ENCODE results near the gene WNK1.
"Not testable (repeated sequence)": the region's sequence is repeated elsewhere in the genome, so short reads cannot be mapped to it uniquely, and the experiment has no call there.

WNK1 gene

DNA sequence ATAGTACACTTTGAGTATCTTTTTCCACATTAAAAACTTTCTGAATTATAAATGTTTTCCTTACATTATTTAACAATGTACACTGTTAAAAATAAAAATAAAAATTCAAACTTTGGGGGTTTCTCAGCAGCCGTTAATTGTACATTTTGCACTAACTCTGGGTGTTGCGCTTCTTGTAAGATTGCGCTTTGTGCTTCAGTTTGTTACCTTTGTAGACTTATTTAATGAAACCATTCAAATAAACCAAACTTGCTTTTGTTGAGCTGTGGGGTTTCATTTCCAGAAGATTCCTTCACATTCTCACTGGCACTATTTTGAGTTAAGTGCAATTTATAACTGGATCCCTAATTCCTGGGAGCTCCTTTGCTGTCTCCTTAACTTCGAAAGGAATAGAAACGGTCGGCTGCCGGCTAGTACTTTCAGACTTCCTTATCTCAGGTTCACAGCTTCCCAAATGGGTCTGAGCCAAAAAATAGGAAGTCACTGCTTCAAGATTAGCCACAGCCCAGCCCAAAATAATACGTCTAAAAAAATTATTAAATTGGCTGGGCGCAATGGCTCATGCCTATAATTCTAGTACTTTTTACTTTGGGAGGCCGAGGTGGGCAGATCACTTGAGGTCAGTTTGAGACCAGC is 158.9 kb downstream of the WNK1 start:
- no peak for DNase-seq (ENCODE audit: low spot score)

DNA sequence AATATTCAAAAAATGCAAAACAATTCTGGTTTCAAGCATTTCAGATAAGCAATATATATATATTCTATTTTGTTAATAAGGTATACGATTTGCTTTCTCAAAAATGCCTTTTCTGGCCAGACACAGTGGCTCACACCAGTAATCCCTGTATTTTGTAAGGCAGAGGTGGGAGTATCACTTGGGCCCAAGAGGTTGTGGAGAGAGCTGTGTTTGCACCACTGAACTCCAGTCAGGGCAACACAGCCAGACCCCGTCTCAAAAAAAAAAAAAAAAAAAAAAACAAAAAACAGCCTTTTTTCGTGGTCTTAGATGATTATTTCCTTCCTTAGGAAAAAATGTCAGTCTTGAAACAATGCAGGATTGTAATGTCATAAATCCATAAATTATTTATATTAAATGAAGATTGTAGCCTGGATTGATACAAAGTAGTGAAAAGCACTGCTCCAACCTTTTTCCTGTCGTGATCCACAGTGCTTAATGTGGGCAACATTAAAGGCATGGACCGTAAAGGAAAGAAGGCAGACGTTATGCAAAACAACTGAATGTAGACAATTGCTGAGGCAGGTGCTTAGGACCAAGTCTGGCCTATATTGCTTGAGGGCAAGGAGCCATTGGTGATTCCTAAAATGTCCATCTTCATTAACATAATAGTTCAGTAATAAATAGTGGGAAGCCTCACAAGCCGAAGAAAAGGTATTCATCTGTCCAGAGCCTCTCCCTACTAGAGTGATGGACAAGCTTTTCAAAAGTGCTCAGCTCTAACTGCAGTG is 160.3 kb downstream of the WNK1 start:
- DNase-seq (ENCODE audit: low spot score), result no peak

DNA sequence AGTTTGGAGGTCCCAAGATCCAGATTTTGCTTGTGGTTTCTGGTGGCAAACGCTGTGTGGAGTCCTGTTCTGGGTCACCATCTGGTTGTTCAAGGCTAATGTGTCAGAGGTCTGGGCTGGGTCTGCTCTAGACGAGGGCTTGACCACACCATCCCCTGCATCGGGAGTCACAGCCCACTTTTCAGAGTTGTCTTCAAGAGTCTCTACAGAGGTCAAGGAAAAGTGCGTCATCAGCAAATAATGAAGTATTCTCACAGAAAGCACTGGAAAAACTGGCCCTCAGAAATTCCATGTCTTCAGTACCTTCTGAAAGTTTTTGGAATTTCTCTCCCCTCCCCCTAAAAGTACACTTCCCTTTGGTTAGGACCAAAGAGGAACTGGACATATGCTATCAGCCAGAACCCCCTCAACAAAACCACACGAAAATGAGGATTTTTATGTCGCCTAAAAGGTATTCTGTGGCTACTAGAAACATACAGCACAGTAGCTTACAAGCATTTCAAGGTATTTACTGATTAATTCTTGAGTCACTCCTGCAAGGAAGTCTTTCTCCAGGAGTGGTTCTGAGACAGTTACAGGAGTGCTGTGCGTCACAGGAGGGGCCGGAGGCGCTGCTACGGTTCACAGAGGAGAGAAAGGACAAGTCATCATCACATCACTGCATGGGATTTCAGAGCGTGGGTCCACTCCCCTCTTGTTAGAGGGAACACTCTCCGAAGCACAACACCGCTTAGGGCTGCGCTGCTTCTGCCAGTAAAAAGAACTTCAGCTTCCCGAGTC is 161.7 kb downstream of the WNK1 start:
- no peak for DNase-seq (ENCODE audit: low spot score)

DNA sequence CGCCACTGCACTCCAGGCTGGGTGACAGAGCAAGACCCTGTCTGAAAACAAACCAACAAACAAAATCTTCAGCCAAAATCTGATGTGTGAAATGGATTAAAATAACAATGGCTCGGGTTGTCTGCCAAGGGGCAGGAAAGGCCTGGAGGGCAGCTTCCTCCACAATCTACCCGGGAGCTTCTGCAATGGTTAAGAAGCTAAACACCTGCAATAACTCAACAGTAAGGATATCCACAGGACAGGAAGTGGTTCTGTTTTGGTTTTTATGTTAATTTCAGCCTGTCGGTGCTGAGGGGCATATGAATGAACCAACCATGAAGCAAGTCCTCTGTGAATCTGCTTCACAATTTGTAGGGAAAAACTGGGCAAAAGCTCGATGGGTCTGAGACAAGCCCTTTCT is 162.7 kb downstream of the WNK1 start:
- DNase-seq (ENCODE audit: low spot score), result no peak

DNA sequence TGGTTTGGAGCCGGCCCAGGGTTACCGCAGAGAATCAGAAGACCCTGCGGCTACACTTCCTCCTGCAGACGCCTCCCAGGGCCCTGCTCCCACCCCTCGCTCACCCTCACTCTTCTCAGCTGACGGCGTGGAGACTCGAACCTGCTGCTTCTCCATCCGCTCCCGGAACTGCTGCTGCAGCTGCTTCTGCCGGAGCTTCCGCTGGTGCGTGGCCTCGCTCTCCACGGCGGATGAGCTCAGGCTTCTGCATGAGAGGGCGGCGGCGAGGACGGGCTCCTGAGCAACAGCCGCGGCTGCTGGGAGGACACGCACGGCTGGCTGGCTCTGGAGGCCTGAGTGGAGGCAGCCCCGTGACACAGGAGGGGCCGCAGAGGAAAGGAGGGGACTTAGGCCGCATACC is 163.9 kb downstream of the WNK1 start:
- no peak for DNase-seq (ENCODE audit: low spot score)

DNA sequence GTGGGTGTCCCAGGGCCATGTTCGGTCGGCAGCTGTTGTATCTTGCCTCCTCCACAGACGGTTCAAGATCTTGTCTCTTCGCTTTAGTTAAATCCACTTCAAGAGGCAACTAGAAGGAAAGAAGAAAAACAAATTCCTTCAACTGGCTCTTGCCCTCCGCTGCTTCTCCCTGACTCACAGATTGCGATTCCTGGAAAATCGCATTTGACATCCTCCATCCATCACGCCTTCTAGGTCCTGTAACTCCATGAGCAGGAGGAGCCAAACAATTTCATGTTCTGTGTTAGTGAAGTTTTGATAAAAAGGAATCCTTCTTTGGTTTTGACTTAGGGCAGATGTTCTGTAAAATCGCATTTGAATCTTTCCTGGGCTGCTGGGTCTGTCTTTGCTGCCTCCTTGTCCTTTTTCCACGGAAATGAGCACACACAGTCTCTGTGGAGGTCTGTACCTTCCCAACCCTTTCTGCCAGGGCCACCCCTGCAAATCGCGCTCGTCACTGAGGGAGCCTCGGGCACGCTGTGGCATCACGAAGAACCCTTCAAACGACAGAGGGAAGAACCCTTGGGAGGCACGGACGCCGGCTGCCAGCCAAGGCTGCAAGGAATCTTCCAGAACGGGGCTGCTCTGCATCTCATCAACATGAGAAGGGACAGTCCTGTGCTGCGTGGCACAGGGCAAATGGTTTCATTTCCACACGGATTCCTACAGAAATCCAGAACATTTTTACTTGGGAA is 164.5 kb downstream of the WNK1 start:
- DNase-seq (ENCODE audit: low spot score), result no peak

DNA sequence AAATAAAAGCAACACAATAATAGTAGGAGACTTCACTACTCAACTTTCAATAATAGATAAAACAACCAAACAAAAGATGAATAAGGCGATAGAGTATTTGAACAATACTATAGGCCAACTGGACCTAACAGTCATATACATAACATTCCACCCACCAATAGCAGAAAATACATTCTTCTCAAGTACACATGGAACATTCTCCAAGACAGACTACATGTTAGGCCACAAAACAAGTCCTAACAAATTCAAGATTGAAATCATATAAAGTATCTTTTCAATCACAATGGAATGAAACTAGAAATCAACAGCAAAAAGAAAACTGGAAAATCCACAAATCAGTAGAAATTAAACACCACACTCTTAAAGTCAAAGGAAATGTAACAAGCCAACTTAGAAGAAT is 168.3 kb downstream of the WNK1 start:
- DNase-seq (ENCODE audit: low spot score), result no peak

DNA sequence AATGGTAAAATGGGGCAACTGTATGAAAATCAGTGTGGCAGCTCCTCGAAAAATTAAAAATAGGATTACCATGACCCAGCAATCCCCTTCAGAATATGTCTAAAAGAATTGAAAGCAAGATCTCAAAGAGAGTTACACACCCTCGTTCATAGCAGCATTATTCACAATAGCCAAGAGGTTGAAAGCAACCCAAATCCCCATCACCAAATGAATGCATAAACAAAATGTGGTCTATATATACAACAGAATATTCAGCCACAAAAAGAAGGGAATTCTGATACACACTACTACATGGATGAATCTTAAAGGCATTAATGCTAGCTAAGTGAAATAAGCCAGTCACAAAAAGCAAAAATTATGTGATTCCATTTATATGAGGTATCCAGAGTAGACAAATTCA is 169.9 kb downstream of the WNK1 start:
- DNase-seq (ENCODE audit: low spot score), result no peak

DNA sequence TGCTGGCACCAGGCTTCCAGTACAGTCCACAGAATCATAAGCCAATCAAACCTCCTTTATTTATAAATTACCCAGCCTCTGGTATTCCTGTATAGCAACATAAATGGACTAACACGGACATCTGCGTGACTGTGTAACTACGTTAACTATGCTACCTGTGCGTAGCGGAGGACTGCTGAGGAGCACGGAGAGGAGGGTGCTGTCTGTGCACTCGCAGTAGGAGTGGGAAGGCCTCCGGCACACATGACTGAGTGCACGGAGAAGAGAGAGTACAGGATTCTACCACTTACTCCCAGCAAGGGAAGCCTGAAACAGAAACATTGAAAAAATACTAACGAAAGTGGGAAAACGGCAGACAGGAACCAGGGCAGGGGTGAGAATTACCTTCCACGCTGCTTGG is 174.3 kb downstream of the WNK1 start:
- DNase-seq (ENCODE audit: low spot score), result no peak

DNA sequence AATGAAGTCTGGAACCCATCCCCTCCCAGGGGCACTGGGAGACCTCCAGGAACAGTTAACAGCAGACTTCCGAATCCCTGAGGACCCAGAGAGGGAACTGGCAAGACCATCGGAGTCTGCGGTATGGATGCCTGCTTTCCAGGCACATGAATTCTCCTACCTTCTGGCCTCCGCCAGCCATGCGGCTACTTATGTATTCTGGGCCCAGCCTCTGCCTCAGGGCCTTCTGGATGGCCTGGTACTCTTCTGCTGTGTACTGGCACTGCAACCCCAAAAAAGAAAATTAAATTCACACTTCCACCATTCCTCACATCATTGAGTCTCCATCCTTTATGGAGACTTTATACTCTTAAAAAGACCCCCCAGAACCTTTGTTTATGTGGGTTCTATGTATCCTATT is 178.7 kb downstream of the WNK1 start:
- DNase-seq (ENCODE audit: low spot score), result no peak

DNA sequence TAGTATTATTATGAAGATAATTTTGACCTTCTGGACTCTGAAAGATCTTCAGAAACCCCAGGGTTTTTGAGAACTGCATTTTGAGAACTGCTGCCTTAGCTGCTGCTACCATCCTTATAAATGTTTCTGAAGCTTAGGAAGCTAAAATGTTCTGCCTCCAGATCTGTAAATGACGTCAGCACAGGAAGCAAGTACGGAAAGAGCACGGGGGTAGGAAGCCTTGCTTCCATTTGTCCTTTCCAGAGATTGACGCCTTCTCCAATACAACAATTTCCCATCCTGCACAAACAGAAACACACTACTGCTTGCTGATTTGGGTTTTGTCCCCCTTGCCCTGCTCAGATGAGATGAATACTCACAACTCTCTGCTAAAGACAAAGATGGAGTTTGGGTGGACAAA is 179.2 kb downstream of the WNK1 start:
- DNase-seq (ENCODE audit: low spot score), result no peak

DNA sequence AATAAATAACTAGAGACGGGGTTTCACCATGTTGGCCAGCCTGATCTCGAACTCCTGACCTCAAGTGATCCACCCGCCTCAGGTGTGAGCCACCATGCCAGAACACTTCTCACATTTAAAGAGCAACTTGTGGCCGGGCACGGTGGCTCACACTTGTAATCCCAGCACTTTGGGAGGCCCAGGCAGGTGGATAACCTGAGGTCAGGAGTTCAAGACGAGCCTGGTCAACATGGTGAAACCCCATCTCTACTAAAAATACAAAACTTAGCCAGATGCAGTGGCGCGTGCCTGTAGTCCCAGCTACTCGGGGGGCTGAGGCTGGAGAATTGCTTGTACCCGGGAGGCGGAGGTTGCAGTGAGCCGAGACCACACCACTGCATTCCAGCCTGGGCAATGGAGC is 183.5 kb downstream of the WNK1 start:
- not testable (repeated sequence) for DNase-seq (ENCODE audit: low spot score)

DNA sequence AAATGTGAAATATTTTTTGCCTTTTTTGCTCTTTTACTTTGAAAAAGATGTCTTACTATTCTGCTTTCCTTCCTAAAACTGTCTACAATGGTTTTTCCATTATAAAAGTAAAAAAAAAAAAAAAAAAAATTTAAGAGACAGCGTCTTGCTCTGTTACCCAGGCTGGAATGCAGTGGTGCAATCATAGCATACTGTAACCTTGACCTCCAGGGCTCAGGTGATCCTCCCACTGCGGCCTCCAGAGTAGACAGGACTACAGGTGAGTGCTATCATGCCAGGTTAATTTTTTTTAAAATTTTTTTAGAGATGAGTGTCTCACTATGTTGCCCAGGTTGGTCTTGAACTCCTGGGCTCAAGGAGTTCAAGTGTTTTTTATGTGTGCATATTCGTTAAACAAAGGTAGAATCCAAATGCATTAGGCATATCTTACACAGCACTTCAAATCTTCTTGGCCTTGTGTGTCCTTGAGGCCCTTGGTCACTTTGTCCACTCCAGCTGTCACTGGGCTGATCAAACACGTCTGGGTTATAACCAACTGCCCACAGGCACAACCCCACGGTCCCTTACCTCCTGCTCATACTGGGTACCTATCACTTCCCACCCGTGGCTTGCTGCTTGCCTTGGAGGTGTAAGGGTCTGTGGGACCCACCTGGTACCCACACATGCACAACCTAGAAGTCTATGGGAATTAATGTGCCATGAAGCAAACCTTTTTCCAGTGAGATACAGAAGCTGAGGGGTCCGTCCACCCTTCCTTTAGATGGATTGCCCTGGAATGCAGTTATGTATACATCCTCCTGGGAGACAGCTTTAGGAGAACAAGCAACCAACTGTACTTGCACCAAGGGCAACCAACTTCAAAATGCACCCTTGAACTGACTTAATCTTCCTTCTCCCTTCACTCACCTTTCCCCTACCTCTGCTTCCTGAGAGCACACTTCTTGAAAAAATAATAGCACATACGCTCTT is 184.3 kb downstream of the WNK1 start:
- no peak for DNase-seq (ENCODE audit: low spot score)

DNA sequence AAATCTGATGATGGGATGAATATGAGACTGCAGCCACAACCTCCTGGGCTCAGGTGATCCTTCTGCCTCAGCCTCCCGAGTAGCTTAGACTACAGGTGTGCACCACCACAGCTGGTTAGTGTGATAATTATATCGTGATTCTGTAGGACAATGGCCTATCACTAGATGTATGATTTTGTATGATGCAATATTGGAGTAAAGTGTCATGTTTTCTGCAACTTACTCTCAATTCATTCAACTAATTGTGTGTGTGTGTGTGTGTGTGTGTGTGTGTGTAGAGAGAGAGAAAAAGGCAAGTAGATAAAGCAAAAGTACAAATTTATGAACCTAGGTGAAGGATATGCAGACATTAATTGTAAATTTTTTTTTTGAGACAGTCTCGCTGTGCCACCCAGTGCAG is 186.4 kb downstream of the WNK1 start:
- no peak for DNase-seq (ENCODE audit: low spot score)

DNA sequence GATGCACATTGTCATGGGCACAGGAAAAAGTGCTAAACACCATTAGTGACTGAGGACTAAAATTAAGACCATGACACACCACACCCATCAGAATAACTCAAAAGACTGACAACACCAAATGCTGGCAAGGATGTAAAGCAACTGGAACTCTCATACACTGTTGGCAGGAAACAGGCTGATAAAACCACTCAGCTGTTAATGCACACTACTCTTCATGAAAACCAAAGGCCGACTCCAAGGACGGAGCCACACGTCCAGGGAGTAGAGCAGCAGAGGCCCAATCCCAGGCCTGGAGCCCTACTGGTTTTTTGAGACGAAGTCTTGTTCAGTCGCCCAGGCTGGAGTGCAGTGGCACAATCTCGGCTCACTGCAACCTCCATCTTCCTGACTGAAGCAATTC is 190.7 kb downstream of the WNK1 start:
- no peak for DNase-seq (ENCODE audit: low spot score)

DNA sequence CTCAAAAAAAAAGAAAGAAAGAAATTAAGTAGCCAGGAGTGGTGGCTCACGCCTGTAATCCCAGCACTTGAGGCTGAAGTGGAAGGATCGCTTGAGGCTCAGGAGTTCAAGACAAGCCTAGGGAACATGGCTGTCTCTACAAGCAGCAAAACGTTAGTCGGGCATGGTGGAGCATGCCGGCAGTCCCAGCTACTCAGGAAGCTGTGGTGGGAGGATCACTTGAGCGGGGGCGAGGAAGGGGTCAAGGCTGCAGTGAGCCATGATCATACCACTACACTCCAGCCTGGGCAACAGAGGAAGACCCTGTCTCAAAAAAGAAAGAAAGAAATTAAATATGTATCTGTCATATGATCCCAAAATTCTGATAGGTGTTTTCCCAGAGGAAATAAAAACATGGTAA is 191.8 kb downstream of the WNK1 start:
- DNase-seq (ENCODE audit: low spot score), result no peak

DNA sequence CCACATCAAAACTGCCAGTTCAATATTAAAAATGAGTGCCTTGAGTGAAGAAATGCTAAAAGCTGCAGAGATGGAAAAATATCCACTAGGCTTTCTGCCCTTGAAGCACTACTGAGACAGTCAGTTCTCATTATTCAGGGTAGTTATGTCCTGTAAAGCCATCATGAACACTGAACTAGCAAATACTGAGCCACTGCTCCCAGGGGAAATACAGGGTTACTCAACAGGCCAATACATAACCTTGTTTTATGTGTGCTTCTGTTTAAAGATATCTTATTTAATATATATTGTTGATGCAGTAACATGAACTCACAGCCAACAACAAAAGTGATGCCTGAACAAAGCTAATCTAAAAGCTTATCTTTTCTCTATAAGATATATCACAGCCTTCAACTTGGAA is 193.8 kb downstream of the WNK1 start:
- no peak for DNase-seq (ENCODE audit: low spot score)

DNA sequence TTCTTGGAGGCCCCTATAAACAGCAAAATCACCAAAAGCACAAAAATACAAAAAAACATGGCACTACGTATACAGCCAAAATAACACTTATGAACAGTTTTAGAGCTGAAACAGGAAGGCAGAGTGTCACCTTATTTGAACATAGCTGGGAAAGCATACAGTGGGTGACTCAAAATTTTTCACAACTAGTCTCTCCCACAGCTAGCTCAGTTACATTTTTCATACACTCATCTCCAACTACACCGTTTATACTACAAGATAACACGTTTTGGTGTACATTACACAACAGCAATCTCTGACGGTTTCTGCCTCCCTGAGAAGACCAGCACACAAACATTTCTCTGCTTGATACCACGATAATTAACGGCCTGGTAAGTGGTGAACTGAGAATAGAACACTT is 194.3 kb downstream of the WNK1 start:
- no peak for DNase-seq (ENCODE audit: low spot score)

DNA sequence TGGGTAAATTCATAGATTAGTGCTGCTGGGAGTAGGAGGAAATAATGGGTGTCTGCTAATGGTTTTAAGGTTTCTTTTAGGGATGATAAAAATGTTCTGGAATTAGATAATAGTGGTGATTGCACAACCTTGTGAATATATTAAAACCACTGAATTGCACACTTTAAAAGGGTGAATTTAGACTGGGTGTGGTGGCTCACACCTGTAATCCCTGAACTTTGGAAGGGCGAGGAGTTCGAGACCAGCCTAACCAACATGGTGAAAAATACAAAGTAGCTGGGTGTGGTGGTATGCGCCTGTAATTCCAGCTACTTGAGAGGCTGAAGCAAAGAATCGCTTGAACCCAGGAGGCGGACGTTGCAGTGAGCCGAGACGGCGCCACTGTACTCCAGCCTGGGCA is 195.9 kb downstream of the WNK1 start:
- DNase-seq (ENCODE audit: low spot score), result no peak

DNA sequence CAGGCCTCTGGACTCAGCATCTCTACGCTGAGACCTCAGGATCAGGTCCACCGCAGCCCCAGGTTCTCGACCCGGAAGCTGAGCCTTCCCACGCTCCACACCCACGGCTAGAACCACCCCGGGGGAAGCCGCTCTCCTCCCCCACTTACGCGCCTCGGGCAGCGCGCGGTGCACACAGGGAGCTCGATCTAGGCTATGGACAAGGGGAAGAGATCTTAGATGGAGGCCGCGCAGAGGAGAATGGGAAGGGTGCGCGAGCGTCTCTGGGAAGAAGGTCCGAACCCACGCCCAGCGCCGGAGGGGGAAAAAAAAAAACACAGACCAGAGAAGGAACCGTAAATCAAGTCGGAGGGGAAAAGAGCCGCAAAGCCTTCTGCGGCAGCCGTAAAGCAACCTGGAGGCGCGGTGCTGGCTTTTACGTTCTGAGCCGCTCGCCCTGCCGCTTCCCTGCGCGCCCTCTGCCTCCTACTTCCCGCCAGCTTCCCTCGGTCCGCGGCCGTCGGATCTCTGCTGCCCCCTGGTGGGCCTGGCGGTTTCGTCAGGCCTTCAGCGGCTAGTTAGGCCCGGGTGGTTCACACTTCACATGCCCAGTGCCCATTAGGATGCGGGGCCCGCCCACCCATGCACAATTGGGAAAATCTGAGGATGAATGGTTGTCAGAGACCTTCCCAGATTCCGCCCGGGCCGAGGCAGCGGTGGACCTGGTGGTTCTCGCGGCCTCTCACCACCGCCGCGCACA is 197.2 kb downstream of the WNK1 start, which contains the start of gene RAD52:
RAD52 (minus strand) TSS at position 242 of the 739 bp plus-strand sequence. CDS start 16,636 bp downstream, outside the sequence.
- DNase-seq (ENCODE audit: low spot score), result peak; percentile 94
